H9 (cell line): ENCODE data around the gene LRRK1. TPM values are rescaled to one million over a fixed set of nuclear protein-coding genes. Genes with fewer than 3 reads are reported as not detected.

Experiments used
- DNase-seq: peaks from one replicate; pipeline ENCODE4 v3.0.0-alpha.2; 2017
- H2AFZ ChIP-seq: one replicate; pipeline ENCODE4 v1.6.1; 2013; ENCODE audit warnings: mild to moderate bottlenecking, low read length, control low read depth, moderate library complexity
- H2AK5ac ChIP-seq: 2 replicates; pipeline ENCODE4 v1.6.1; 2013; ENCODE audit warnings: low read length, control low read depth, mixed read lengths; ENCODE audit not compliant: insufficient read length
- H2BK120ac ChIP-seq: one replicate; pipeline ENCODE4 v1.6.1; 2013; ENCODE audit warnings: low read depth, mild to moderate bottlenecking, low read length, control low read depth, inconsistent platforms; ENCODE audit not compliant: poor library complexity, severe bottlenecking
- H2BK12ac ChIP-seq: 2 replicates; pipeline ENCODE4 v1.6.1; 2013; ENCODE audit warnings: low read length, control low read depth, mixed read lengths, low read depth; ENCODE audit not compliant: insufficient read length
- H2BK15ac ChIP-seq: 2 replicates; pipeline ENCODE4 v1.6.1; 2013; ENCODE audit warnings: low read depth, low read length, control low read depth
- H2BK20ac ChIP-seq: one replicate; pipeline ENCODE4 v1.6.1; 2013; ENCODE audit warnings: low read depth, mild to moderate bottlenecking, low read length, control low read depth, inconsistent platforms; ENCODE audit not compliant: poor library complexity, severe bottlenecking
- H2BK5ac ChIP-seq: 2 replicates; pipeline ENCODE4 v1.6.1; 2013; ENCODE audit warnings: low read length, control low read depth, mixed read lengths; ENCODE audit not compliant: insufficient read length
- H3K14ac ChIP-seq: 2 replicates; pipeline ENCODE4 v1.6.1; 2013; ENCODE audit warnings: low read length, control low read depth; ENCODE audit not compliant: insufficient read depth
- H3K18ac ChIP-seq: 2 replicates; pipeline ENCODE4 v1.6.1; 2013; ENCODE audit warnings: low read depth, mild to moderate bottlenecking, mixed read lengths, low read length, control low read depth; ENCODE audit not compliant: insufficient read length
- H3K23ac ChIP-seq: 2 replicates; pipeline ENCODE4 v1.6.1; 2013; ENCODE audit warnings: low read length, control low read depth, mixed read lengths, low read depth; ENCODE audit not compliant: insufficient read length
- H3K23me2 ChIP-seq: 2 replicates; pipeline ENCODE4 v1.6.1; 2013; ENCODE audit warnings: low read depth, mild to moderate bottlenecking, mixed read lengths, low read length, control low read depth; ENCODE audit not compliant: insufficient read length, poor library complexity, severe bottlenecking
- H3K27ac ChIP-seq: 2 replicates; pipeline ENCODE4 v1.5.1; 2013; ENCODE audit warnings: low read length, control low read depth, mixed read lengths, low read depth; ENCODE audit not compliant: insufficient read length
- H3K27me3 ChIP-seq: 2 replicates; pipeline ENCODE4 v1.6.1; 2013; ENCODE audit warnings: low read length, control low read depth, inconsistent platforms; ENCODE audit not compliant: insufficient read depth
- H3K4ac ChIP-seq: 2 replicates; pipeline ENCODE4 v1.6.1; 2013; ENCODE audit warnings: low read depth, mild to moderate bottlenecking, control low read depth, inconsistent platforms, low read length, moderate library complexity
- H3K4me1 ChIP-seq: 2 replicates; pipeline ENCODE4 v1.6.1; 2013; ENCODE audit warnings: low read length, control low read depth, inconsistent platforms; ENCODE audit not compliant: insufficient read depth
- H3K4me2 ChIP-seq: 2 replicates; pipeline ENCODE4 v1.6.1; 2013; ENCODE audit warnings: low read length, control low read depth, mixed read lengths; ENCODE audit not compliant: insufficient read length, insufficient read depth
- H3K56ac ChIP-seq: 2 replicates; pipeline ENCODE4 v1.6.1; 2013; ENCODE audit warnings: low read depth, mild to moderate bottlenecking, mixed read lengths, low read length, control low read depth; ENCODE audit not compliant: insufficient read length
- H3K79me1 ChIP-seq: 2 replicates; pipeline ENCODE4 v1.6.1; 2013; ENCODE audit warnings: low read depth, mild to moderate bottlenecking, moderate library complexity, low read length, control low read depth, inconsistent platforms; ENCODE audit not compliant: insufficient read depth, poor library complexity, severe bottlenecking
- H3K79me2 ChIP-seq: 2 replicates; pipeline ENCODE4 v1.6.1; 2013; ENCODE audit warnings: low read length, control low read depth, inconsistent platforms; ENCODE audit not compliant: insufficient read depth
- H3K9ac ChIP-seq: 2 replicates; pipeline ENCODE4 v1.6.1; 2013; ENCODE audit warnings: low read length, control low read depth, mixed read lengths; ENCODE audit not compliant: insufficient read length; ENCODE audit errors: extremely low read depth
- H3K9me3 ChIP-seq: one replicate; pipeline ENCODE4 v1.6.1; 2013; ENCODE audit warnings: low read depth, low read length, inconsistent platforms; ENCODE audit not compliant: control insufficient read depth
- H3T11ph ChIP-seq: one replicate; pipeline ENCODE4 v1.6.1; 2013; ENCODE audit warnings: mild to moderate bottlenecking, low read length, control low read depth, inconsistent platforms
- H4K20me1 ChIP-seq: one replicate; pipeline ENCODE4 v1.6.1; 2013; ENCODE audit not compliant: control insufficient read depth, insufficient read length, insufficient read depth
- H4K5ac ChIP-seq: 2 replicates; pipeline ENCODE4 v1.6.1; 2013; ENCODE audit warnings: low read depth, mild to moderate bottlenecking, mixed read lengths, low read length, control low read depth; ENCODE audit not compliant: insufficient read length
- H4K8ac ChIP-seq: replicated peaks from 2 replicates; pipeline ENCODE4 v1.6.1; 2013; ENCODE audit warnings: low read length, control low read depth, mixed read lengths, low read depth; ENCODE audit not compliant: insufficient read length
- H4K91ac ChIP-seq: 2 replicates; pipeline ENCODE4 v1.6.1; 2013; ENCODE audit warnings: low read depth, mild to moderate bottlenecking, moderate library complexity, mixed read lengths, low read length, control low read depth; ENCODE audit not compliant: insufficient read length
- H3K27ac Mint-ChIP-seq, 3 experiments: 2 replicates in 2 of 3; 3 replicates in 1 of 3; pipeline ENCODE4 v1.8.0; 2020 to 2021; ENCODE audit warnings: mixed read lengths in 3 of 3, mild to moderate bottlenecking in 1 of 3, moderate library complexity in 1 of 3
- H3K27me3 Mint-ChIP-seq: 2 replicates; pipeline ENCODE4 v1.8.0; 2021; ENCODE audit warnings: low read depth, mild to moderate bottlenecking, moderate library complexity, mixed read lengths
- H3K36me3 Mint-ChIP-seq, 3 experiments: 2 replicates in 2 of 3; 3 replicates in 1 of 3; pipeline ENCODE4 v1.8.0; 2020 to 2021; ENCODE audit warnings: low read depth in 3 of 3, mixed read lengths in 3 of 3; ENCODE audit not compliant: insufficient read depth in 1 of 3
- H3K4me1 Mint-ChIP-seq, 2 experiments: 2 replicates each; pipeline ENCODE4 v1.8.0; 2020; ENCODE audit warnings: mixed read lengths in 2 of 2
- H3K4me3 Mint-ChIP-seq, 2 experiments: 2 replicates in 1 of 2; 3 replicates in 1 of 2; pipeline ENCODE4 v1.8.0; 2020 to 2021; ENCODE audit warnings: mild to moderate bottlenecking in 2 of 2, mixed read lengths in 2 of 2, moderate library complexity in 1 of 2
- H3K9me3 Mint-ChIP-seq, 2 experiments: 2 replicates in 1 of 2; 3 replicates in 1 of 2; pipeline ENCODE4 v1.8.0; 2020; ENCODE audit warnings: mild to moderate bottlenecking in 2 of 2, mixed read lengths in 2 of 2, moderate library complexity in 1 of 2
- WGBS: extraction: QIAGEN DNeasy Blood & Tissue Kit; methylation state at CpG from one replicate; pipeline ENCODE4 v1.1.7; 2013; ENCODE audit warnings: missing lambda C conversion rate, low lambda C conversion rate, mixed read lengths; ENCODE audit not compliant: insufficient read length; ENCODE audit errors: extremely low coverage; 5-methylcytosine and 5-hydroxymethylcytosine counted together
- total RNA-seq: library from RNA; stranded (reverse); gene quantifications from 2 replicates; pipeline ENCODE4 v1.2.1, GENCODE V29; 2021
- TF ChIP-seq, protein P1 (sequence below): fragments of 200-600 bp; sonication (generic); conservative IDR thresholded peaks from 3 replicates; pipeline ENCODE4 v1.8.0; 2021; ENCODE audit warnings: antibody characterized with exemption, mild to moderate bottlenecking

LRRK1 gene
- total RNA-seq, 1 experiment from 2014 or later = 4.0 TPM

DNA sequence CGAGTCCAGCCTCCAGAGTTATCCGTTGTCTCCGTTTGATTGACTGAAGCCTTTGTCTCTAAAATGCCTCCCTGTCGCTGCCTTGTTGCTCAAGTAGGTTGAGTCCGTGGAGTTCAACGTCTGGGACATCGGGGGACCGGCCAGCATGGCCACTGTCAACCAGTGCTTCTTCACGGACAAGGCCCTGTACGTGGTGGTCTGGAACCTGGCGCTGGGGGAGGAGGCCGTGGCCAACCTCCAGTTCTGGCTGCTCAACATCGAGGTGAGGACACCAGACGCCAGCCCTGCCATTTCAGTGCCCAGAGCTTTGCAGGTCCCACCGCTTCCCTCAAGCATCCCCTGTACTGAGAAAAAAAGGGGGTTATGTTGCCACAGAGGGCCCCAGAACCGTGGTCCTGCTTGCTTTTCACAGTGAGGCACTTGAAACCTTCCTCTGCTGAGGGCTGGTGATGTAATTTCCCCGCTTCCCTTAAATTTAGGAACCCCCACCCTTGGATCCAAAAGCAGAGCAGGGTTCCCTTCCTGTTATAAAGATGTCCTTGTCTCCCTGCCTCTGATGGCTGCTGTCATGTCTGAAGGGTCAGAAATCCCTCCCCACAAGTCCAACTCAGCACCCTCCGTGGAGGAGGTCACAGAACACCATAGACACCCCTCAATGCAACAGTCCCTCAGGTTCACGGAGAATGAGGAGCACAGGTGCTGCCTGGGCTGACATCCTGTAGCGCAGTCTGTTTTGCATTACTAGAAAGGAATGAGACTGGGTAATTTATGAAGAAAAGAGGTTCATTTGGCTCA, 105.7 kb downstream of the LRRK1 start:
- H2BK5ac ChIP-seq = no peak overlapping the region
- no peaks in the 10 kb centered on the region for H3K9me3 Mint-ChIP-seq
- H3K27ac ChIP-seq = no peak overlapping the region
- H3K27me3 ChIP-seq = no peaks in the 10 kb centered on the region
- H3K4ac ChIP-seq = no peak overlapping the region
- H3K79me1 ChIP-seq = no peaks in the 10 kb centered on the region
- peaks cover 6 to 15% of the 10 kb centered on the region in 2 experiments for H3K4me1 Mint-ChIP-seq
- no peak overlapping the region for H3K23ac ChIP-seq
- H3K23me2 ChIP-seq = no peaks in the 10 kb centered on the region
- peak overlapping the region in 1 of 3 experiments; percentile 82; a peak in 3 of 7 replicates for H3K27ac Mint-ChIP-seq
- H3K9me3 ChIP-seq = no peaks in the 10 kb centered on the region
- no peak overlapping the region for H2BK15ac ChIP-seq
- no peak overlapping the region for H2AFZ ChIP-seq
- H3K79me2 ChIP-seq = no peaks in the 10 kb centered on the region
- peaks cover 2% of the 10 kb centered on the region; the same call in 1 of the 2 replicates for H3K4me1 ChIP-seq
- no peak overlapping the region for H4K91ac ChIP-seq
- no peak overlapping the region for H3K18ac ChIP-seq
- no peak overlapping the region for H2AK5ac ChIP-seq
- no peak overlapping the region for H4K8ac ChIP-seq
- TF ChIP-seq, protein P1, sequence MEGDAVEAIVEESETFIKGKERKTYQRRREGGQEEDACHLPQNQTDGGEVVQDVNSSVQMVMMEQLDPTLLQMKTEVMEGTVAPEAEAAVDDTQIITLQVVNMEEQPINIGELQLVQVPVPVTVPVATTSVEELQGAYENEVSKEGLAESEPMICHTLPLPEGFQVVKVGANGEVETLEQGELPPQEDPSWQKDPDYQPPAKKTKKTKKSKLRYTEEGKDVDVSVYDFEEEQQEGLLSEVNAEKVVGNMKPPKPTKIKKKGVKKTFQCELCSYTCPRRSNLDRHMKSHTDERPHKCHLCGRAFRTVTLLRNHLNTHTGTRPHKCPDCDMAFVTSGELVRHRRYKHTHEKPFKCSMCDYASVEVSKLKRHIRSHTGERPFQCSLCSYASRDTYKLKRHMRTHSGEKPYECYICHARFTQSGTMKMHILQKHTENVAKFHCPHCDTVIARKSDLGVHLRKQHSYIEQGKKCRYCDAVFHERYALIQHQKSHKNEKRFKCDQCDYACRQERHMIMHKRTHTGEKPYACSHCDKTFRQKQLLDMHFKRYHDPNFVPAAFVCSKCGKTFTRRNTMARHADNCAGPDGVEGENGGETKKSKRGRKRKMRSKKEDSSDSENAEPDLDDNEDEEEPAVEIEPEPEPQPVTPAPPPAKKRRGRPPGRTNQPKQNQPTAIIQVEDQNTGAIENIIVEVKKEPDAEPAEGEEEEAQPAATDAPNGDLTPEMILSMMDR = no peak
- no peak overlapping the region for H4K5ac ChIP-seq
- no peak overlapping the region for H2BK20ac ChIP-seq
- no peak overlapping the region for H2BK120ac ChIP-seq
- H3K27me3 Mint-ChIP-seq = peaks cover 7% of the 10 kb centered on the region
- peak; percentile 19 for DNase-seq
- H3K4me2 ChIP-seq = no peak overlapping the region
- no peak overlapping the region for H3K9ac ChIP-seq
- no peak overlapping the region; the same call in 1 of the 2 replicates for H3K14ac ChIP-seq
- no peak overlapping the region for H3K56ac ChIP-seq
- H4K20me1 ChIP-seq = no peaks in the 10 kb centered on the region
- no peak overlapping the region for H3K4me3 Mint-ChIP-seq
- H3T11ph ChIP-seq = no peak overlapping the region
- no peak overlapping the region for H2BK12ac ChIP-seq
- WGBS = no CpG with 5 or more reads among the region's 20 CpGs
- no peaks in the 10 kb centered on the region; a peak in 1 of 7 replicates for H3K36me3 Mint-ChIP-seq
